Sigmoid colon (tissue), 3 donors: Measurements from ENCODE around the gene TMEM182.

Source experiments
- POLR2A ChIP-seq, 2 donors: fragments of 450-650 bp; IDR thresholded peaks; one replicate each; pipeline ENCODE4 v1.6.1; 2016; ENCODE audit warnings: antibody characterized with exemption in 2 of 2, mild to moderate bottlenecking in 2 of 2, moderate library complexity in 2 of 2
- TF ChIP-seq, protein P1 (sequence below), 4 experiments: fragments of 450-650 bp in 3 of 4; fragments of 200-600 bp in 1 of 4; IDR thresholded peaks; one replicate each; pipeline ENCODE4 v1.5.1; 2016 to 2019; ENCODE audit warnings: antibody characterized with exemption in 4 of 4, mild to moderate bottlenecking in 3 of 4, moderate library complexity in 2 of 4

- no peak for TF ChIP-seq POLR2A (IDR thresholded peaks at IDR 0.05)
- TF ChIP-seq, protein P1, sequence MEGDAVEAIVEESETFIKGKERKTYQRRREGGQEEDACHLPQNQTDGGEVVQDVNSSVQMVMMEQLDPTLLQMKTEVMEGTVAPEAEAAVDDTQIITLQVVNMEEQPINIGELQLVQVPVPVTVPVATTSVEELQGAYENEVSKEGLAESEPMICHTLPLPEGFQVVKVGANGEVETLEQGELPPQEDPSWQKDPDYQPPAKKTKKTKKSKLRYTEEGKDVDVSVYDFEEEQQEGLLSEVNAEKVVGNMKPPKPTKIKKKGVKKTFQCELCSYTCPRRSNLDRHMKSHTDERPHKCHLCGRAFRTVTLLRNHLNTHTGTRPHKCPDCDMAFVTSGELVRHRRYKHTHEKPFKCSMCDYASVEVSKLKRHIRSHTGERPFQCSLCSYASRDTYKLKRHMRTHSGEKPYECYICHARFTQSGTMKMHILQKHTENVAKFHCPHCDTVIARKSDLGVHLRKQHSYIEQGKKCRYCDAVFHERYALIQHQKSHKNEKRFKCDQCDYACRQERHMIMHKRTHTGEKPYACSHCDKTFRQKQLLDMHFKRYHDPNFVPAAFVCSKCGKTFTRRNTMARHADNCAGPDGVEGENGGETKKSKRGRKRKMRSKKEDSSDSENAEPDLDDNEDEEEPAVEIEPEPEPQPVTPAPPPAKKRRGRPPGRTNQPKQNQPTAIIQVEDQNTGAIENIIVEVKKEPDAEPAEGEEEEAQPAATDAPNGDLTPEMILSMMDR (IDR thresholded peaks at IDR 0.05): no peak
Measured at GRCh38 chr2:102770506-102770905, 8.7 kb downstream of the TMEM182 start.
